ENCODE measurements around the gene OPCML. TPM values are rescaled to one million over a fixed set of nuclear protein-coding genes. Genes with fewer than 3 reads are reported as not detected.

Gene OPCML
- total RNA-seq, 1 donor from 2014 or later, result 1.7 TPM

GRCh38 chr11:132876705-132877104 is 655.6 kb downstream of the OPCML start:
- Mint-ChIP-seq H3K9me3 (ENCODE audit: low read depth) (no peaks in the 10 kb centered on the region), H3K4me3 (ENCODE audit: low read depth) (no peak overlapping the region), H3K27me3 (peaks cover 10% of the 10 kb centered on the region), H3K4me1 (ENCODE audit: low read depth) (peaks cover 10% of the 10 kb centered on the region), H3K27ac (no peak overlapping the region), H3K36me3 (ENCODE audit: insufficient read depth) (no peaks in the 10 kb centered on the region)
- no peak for TF ChIP-seq CTCF (IDR thresholded peaks at IDR 0.05; ENCODE audit: unreplicated experiment)
- no peak for DNase-seq (ENCODE audit: low spot score, unreplicated experiment)

- no peak for TF ChIP-seq CTCF (IDR thresholded peaks at IDR 0.05; ENCODE audit: unreplicated experiment)
- Mint-ChIP-seq H3K4me3 (ENCODE audit: low read depth) (no peak overlapping the region), H3K27me3 (peaks cover 10% of the 10 kb centered on the region), H3K9me3 (ENCODE audit: low read depth) (no peaks in the 10 kb centered on the region), H3K27ac (no peak overlapping the region), H3K36me3 (ENCODE audit: insufficient read depth) (no peaks in the 10 kb centered on the region), H3K4me1 (ENCODE audit: low read depth) (peaks cover 10% of the 10 kb centered on the region)
- DNase-seq (ENCODE audit: low spot score, unreplicated experiment), result no peak
Measured at GRCh38 chr11:132876239-132876638, 656.1 kb downstream of the OPCML start.

GRCh38 chr11:132874638-132875037 is 657.7 kb downstream of the OPCML start:
- H3K27ac Mint-ChIP-seq, result no peak overlapping the region
- H3K36me3 Mint-ChIP-seq (ENCODE audit: insufficient read depth), result no peaks in the 10 kb centered on the region
- H3K4me1 Mint-ChIP-seq (ENCODE audit: low read depth), result peaks cover 10% of the 10 kb centered on the region
- H3K27me3 Mint-ChIP-seq, result peaks cover 12% of the 10 kb centered on the region
- no peak for DNase-seq (ENCODE audit: low spot score, unreplicated experiment)
- no peak for TF ChIP-seq CTCF (IDR thresholded peaks at IDR 0.05; ENCODE audit: unreplicated experiment)
- H3K4me3 Mint-ChIP-seq (ENCODE audit: low read depth), result no peak overlapping the region
- H3K9me3 Mint-ChIP-seq (ENCODE audit: low read depth), result no peaks in the 10 kb centered on the region

- no peak for TF ChIP-seq CTCF (IDR thresholded peaks at IDR 0.05; ENCODE audit: unreplicated experiment)
- Mint-ChIP-seq H3K27me3 (peaks cover 10% of the 10 kb centered on the region), H3K4me3 (ENCODE audit: low read depth) (no peak overlapping the region), H3K9me3 (ENCODE audit: low read depth) (no peaks in the 10 kb centered on the region), H3K27ac (no peak overlapping the region), H3K4me1 (ENCODE audit: low read depth) (peaks cover 10% of the 10 kb centered on the region), H3K36me3 (ENCODE audit: insufficient read depth) (no peaks in the 10 kb centered on the region)
- DNase-seq (ENCODE audit: low spot score, unreplicated experiment), result no peak
Measured at GRCh38 chr11:132873841-132874240, 658.5 kb downstream of the OPCML start.

- Mint-ChIP-seq H3K4me3 (ENCODE audit: low read depth) (no peak overlapping the region), H3K27me3 (peaks cover 20% of the 10 kb centered on the region), H3K4me1 (ENCODE audit: low read depth) (peaks cover 10% of the 10 kb centered on the region), H3K9me3 (ENCODE audit: low read depth) (no peaks in the 10 kb centered on the region), H3K36me3 (ENCODE audit: insufficient read depth) (no peaks in the 10 kb centered on the region), H3K27ac (no peak overlapping the region)
- no peak for DNase-seq (ENCODE audit: low spot score, unreplicated experiment)
- no peak for TF ChIP-seq CTCF (IDR thresholded peaks at IDR 0.05; ENCODE audit: unreplicated experiment)
Measured at GRCh38 chr11:132872211-132872610, 660.1 kb downstream of the OPCML start.
